CMK (cell line): ENCODE data around the gene PCDHB5.
"Not testable (repeated sequence)": the region's sequence is repeated elsewhere in the genome, so short reads cannot be mapped to it uniquely, and the experiment has no call there.

Experiments
- DNase-seq: peaks from one replicate; pipeline ENCODE4 v3.0.0-alpha.2; 2010; ENCODE audit warnings: low read depth

Gene PCDHB5

DNA sequence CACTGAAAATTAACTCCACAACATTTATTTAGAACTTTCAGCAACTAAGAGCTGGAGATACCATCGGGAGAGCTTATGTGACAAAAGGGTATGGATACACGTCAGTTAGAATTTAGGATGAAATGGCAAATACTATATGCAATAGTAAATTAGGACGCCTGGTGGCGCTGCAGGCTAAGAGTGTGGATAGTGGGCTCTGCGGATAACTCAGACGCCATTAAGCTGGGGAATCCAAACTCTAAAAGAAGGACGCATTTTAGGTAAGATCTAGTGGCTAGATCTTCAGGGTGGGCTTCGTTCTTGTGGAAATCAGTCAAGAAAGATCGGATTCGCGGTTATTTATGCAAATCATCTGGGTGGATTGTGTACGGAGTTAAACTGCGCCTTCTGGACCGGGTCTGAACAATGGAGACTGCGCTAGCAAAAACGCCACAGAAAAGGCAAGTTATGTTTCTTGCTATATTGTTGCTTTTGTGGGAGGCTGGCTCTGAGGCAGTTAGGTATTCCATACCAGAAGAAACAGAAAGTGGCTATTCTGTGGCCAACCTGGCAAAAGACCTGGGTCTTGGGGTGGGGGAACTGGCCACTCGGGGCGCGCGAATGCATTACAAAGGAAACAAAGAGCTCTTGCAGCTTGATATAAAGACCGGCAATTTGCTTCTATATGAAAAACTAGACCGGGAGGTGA is at the start of gene PCDHB5:
Gene PCDHB5 (plus strand): TSS at position 177 of the 688 bp plus-strand sequence. CDS start 229 bp downstream, at position 406.
- DNase-seq, result no peak

GRCh38 chr5:141094481-141095262 is 40.3 kb upstream of the PCDHB5 start, which contains the start of gene PCDHB2:
Gene PCDHB2 (plus strand): TSS chr5:141094615. CDS start chr5:141094791, 176 bp downstream.
- peak; percentile 18 for DNase-seq

DNA sequence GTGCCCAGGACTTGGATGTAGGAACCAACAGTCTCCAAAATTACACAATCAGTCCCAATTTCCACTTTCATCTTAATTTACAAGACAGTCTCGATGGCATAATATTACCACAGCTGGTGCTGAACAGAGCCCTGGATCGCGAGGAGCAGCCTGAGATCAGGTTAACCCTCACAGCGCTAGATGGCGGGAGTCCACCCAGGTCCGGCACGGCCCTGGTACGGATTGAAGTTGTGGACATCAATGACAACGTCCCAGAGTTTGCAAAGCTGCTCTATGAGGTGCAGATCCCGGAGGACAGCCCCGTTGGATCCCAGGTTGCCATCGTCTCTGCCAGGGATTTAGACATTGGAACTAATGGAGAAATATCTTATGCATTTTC is 39.8 kb upstream of the PCDHB5 start:
- no peak for DNase-seq

DNA sequence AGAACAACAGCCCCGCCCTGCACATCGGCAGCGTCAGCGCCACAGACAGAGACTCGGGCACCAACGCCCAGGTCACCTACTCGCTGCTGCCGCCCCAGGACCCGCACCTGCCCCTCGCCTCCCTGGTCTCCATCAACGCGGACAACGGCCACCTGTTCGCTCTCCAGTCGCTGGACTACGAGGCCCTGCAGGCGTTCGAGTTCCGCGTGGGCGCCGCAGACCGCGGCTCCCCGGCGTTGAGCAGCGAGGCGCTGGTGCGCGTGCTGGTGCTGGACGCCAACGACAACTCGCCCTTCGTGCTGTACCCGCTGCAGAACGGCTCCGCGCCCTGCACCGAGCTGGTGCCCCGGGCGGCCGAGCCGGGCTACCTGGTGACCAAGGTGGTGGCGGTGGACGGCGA is 38.8 kb upstream of the PCDHB5 start:
- DNase-seq, result not testable (repeated sequence)

DNA sequence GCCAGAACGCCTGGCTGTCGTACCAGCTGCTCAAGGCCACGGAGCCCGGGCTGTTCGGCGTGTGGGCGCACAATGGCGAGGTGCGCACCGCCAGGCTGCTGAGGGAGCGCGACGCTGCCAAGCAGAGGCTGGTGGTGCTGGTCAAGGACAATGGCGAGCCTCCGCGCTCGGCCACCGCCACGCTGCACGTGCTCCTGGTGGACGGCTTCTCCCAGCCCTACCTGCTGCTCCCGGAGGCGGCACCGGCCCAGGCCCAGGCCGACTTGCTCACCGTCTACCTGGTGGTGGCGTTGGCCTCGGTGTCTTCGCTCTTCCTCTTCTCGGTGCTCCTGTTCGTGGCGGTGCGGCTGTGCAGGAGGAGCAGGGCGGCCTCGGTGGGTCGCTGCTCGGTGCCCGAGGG is 38.4 kb upstream of the PCDHB5 start:
- not testable (repeated sequence) for DNase-seq

DNA sequence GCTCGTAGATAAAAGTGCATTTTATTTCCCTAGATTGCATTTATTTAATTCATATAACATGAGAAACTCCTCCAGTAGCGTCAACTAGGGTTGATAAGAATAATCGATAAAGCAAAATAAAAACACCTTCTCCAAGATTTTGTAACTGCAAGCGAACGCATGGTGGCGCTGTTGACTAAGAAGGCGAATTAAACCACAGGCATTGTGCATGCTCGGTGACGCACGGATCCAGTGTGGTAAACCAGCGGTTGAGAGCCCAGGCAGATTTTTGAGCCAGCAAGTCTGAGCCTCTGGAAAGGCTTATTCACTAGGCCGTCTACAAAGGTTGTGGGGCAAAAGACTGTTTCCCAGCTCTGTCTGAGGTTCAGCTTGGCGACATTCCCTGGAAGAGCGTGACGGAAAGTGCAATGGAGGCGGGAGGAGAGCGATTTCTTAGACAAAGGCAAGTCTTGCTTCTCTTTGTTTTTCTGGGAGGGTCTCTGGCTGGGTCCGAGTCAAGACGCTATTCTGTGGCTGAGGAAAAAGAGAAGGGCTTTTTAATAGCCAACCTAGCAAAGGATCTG is 34.7 kb upstream of the PCDHB5 start, which contains the start of gene PCDHB3:
Gene PCDHB3 (plus strand): TSS at position 231 of the 563 bp plus-strand sequence. CDS start 177 bp downstream, at position 408.
- no peak for DNase-seq

GRCh38 chr5:141101059-141101458 is 33.9 kb upstream of the PCDHB5 start:
- no peak for DNase-seq

- not testable (repeated sequence) for DNase-seq
Measured at GRCh38 chr5:141102070-141102469, 32.9 kb upstream of the PCDHB5 start.

- not testable (repeated sequence) for DNase-seq
Measured at GRCh38 chr5:141102471-141102870, 32.5 kb upstream of the PCDHB5 start.

GRCh38 chr5:141105350-141105749 is 29.7 kb upstream of the PCDHB5 start:
- DNase-seq, result no peak

GRCh38 chr5:141119250-141119649 is 15.8 kb upstream of the PCDHB5 start:
- DNase-seq, result no peak

- no peak for DNase-seq
Measured at GRCh38 chr5:141121563-141121962, 13.4 kb upstream of the PCDHB5 start, which contains the start of gene PCDHB4. Gene PCDHB4 (plus strand): TSS chr5:141121818. CDS start chr5:141121999, 181 bp downstream.

DNA sequence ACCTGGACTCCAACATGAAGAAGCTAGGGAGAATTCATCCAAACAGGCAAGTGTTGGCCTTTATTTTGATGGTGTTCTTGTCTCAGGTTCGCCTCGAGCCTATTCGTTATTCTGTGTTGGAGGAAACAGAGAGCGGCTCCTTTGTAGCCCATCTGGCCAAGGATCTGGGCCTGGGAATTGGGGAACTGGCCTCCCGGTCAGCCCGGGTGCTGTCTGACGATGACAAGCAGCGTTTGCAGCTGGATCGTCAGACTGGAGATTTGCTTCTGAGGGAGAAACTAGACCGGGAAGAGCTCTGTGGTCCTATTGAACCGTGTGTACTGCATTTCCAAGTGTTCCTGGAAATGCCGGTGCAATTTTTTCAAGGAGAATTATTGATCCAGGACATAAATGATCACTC is 13.0 kb upstream of the PCDHB5 start:
- DNase-seq, result no peak

GRCh38 chr5:141123396-141124135 is 11.4 kb upstream of the PCDHB5 start:
- not testable (repeated sequence) for DNase-seq

- DNase-seq, result no peak
Measured at GRCh38 chr5:141127305-141127704, 7.7 kb upstream of the PCDHB5 start.

DNA sequence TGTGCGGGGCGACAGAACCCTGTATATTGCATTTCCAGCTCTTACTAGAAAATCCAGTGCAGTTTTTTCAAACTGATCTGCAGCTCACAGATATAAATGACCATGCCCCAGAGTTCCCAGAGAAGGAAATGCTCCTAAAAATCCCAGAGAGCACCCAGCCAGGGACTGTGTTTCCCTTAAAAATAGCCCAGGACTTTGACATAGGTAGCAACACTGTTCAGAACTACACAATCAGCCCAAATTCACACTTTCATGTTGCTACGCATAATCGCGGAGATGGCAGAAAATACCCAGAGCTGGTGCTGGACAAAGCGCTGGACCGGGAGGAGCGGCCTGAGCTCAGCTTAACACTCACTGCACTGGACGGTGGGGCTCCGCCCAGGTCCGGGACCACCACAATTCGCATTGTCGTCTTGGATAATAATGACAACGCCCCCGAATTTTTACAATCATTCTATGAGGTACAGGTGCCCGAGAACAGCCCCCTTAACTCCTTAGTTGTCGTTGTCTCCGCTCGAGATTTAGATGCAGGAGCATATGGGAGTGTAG is 786 bp downstream of the PCDHB5 start:
- no peak for DNase-seq

- DNase-seq, result not testable (repeated sequence)
Measured at GRCh38 chr5:141137346-141137745, 2.3 kb downstream of the PCDHB5 start.

DNA sequence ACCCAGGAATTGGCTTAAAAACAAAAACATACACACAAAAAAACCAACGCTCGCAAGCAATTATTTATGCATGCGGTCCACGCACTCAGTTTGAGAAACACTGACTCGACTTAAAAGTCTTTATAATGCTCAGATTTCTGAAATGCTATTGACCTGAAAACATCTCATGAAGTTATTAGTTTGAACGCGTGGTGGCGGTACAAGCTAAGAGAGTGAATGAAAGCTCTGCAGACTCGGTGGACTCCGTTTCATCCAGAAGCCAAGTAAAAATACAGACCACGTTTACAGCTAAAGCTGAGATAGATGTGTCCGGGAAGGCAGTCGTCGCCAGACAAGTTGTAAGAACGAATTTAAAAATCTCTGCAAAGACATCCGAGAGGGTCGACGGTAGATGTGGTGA is 14.8 kb downstream of the PCDHB5 start, which contains the start of gene PCDHB6:
Gene PCDHB6 (plus strand): TSS at position 246 of the 400 bp plus-strand sequence. CDS start 201 bp downstream, outside the sequence.
- no peak for DNase-seq

DNA sequence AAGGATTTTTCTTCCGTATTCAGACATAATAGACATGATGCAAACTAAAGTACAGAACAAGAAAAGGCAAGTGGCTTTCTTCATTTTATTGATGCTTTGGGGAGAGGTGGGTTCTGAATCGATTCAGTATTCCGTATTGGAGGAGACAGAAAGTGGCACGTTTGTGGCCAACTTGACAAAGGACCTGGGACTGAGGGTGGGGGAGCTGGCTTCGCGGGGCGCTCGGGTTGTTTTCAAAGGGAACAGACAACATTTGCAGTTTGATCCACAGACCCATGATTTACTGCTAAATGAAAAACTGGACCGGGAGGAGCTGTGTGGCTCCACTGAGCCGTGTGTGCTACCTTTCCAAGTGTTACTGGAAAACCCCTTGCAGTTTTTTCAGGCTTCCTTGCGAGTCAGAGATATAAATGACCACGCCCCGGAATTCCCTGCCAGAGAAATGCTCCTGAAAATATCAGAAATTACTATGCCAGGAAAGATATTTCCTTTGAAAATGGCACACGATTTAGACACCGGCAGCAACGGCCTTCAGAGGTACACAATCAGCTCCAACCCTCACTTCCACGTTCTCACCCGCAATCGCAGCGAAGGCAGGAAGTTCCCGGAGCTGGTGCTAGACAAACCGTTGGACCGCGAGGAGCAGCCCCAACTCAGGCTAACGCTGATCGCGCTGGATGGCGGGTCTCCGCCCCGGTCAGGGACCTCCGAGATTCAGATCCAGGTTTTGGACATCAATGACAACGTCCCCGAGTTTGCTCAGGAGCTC is 15.4 kb downstream of the PCDHB5 start:
- DNase-seq, result no peak

- DNase-seq, result no peak
Measured at GRCh38 chr5:141150993-141151325, 16.0 kb downstream of the PCDHB5 start.

DNA sequence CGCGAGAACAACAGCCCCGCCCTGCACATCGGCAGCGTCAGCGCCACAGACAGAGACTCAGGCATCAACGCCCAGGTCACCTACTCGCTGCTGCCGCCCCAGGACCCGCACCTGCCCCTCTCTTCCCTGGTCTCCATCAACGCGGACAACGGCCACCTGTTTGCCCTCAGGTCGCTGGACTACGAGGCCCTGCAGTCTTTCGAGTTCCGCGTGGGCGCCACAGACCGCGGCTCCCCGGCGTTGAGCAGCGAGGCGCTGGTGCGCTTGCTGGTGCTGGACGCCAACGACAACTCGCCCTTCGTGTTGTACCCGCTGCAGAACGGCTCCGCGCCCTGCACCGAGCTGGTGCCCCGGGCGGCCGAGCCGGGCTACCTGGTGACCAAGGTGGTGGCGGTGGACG is 16.6 kb downstream of the PCDHB5 start:
- not testable (repeated sequence) for DNase-seq
